ENCODE measurements around the gene PARL.
A peak's percentile ranks its signal among the peaks of the same experiment; 100 is the strongest.

The PARL gene

GRCh38 chr3:183845608-183846288 is 38.9 kb downstream of the PARL start:
- no peak overlapping the region for H3K4me3 ChIP-seq (ENCODE audit: control insufficient read depth, low read depth, low read length)
- no peak for TF ChIP-seq CTCF (conservative IDR thresholded peaks at IDR 0.05; ENCODE audit: control insufficient read depth, insufficient read depth, low read depth, low read length)
- peak; percentile 31 for DNase-seq (ENCODE audit: low read depth)

GRCh38 chr3:183845090-183845489 is 39.6 kb downstream of the PARL start:
- H3K4me3 ChIP-seq (ENCODE audit: control insufficient read depth, low read depth, low read length), result no peak overlapping the region
- TF ChIP-seq CTCF (conservative IDR thresholded peaks at IDR 0.05; ENCODE audit: control insufficient read depth, insufficient read depth, low read depth, low read length), result no peak
- DNase-seq (ENCODE audit: low read depth), result no peak

- peak; percentile 83 for DNase-seq (ENCODE audit: low read depth)
- no peak for TF ChIP-seq CTCF (conservative IDR thresholded peaks at IDR 0.05; ENCODE audit: control insufficient read depth, insufficient read depth, low read depth, low read length)
- no peak overlapping the region for H3K4me3 ChIP-seq (ENCODE audit: control insufficient read depth, low read depth, low read length)
Measured at GRCh38 chr3:183844606-183845005, 40.1 kb downstream of the PARL start.

GRCh38 chr3:183839751-183840150 is 44.9 kb downstream of the PARL start:
- TF ChIP-seq CTCF (conservative IDR thresholded peaks at IDR 0.05; ENCODE audit: control insufficient read depth, insufficient read depth, low read depth, low read length), result no peak
- H3K4me3 ChIP-seq (ENCODE audit: control insufficient read depth, low read depth, low read length), result no peak overlapping the region
- no peak for DNase-seq (ENCODE audit: low read depth)

- no peak for TF ChIP-seq CTCF (conservative IDR thresholded peaks at IDR 0.05; ENCODE audit: control insufficient read depth, insufficient read depth, low read depth, low read length)
- DNase-seq (ENCODE audit: low read depth), result no peak
- H3K4me3 ChIP-seq (ENCODE audit: control insufficient read depth, low read depth, low read length), result no peak overlapping the region
Measured at GRCh38 chr3:183837894-183838293, 46.8 kb downstream of the PARL start.

GRCh38 chr3:183837390-183837789 is 47.3 kb downstream of the PARL start:
- TF ChIP-seq CTCF (conservative IDR thresholded peaks at IDR 0.05; ENCODE audit: control insufficient read depth, insufficient read depth, low read depth, low read length), result no peak
- no peak for DNase-seq (ENCODE audit: low read depth)
- no peak overlapping the region for H3K4me3 ChIP-seq (ENCODE audit: control insufficient read depth, low read depth, low read length)

- H3K4me3 ChIP-seq (ENCODE audit: control insufficient read depth, low read depth, low read length), result no peak overlapping the region
- no peak for DNase-seq (ENCODE audit: low read depth)
- TF ChIP-seq CTCF (conservative IDR thresholded peaks at IDR 0.05; ENCODE audit: control insufficient read depth, insufficient read depth, low read depth, low read length), result no peak
Measured at GRCh38 chr3:183833516-183833915, 51.2 kb downstream of the PARL start.
